ENCODE data around the gene COL4A2.

The COL4A2 gene

GRCh38 chr13:110341445-110342244 is 34.6 kb downstream of the COL4A2 start:
- no peak for DNase-seq

- DNase-seq: no peak
Observed at GRCh38 chr13:110342474-110342873, 35.4 kb downstream of the COL4A2 start.

- no peak for DNase-seq
Observed at GRCh38 chr13:110343241-110343865, 36.3 kb downstream of the COL4A2 start.

GRCh38 chr13:110344320-110344719 is 37.2 kb downstream of the COL4A2 start:
- DNase-seq: no peak

GRCh38 chr13:110345266-110345665 is 38.2 kb downstream of the COL4A2 start:
- DNase-seq: no peak

- DNase-seq: no peak
Observed at GRCh38 chr13:110345701-110346100, 38.6 kb downstream of the COL4A2 start.

GRCh38 chr13:110346661-110347067 is 39.6 kb downstream of the COL4A2 start:
- DNase-seq: no peak

- no peak for DNase-seq
Observed at GRCh38 chr13:110347088-110347487, 40.0 kb downstream of the COL4A2 start.

GRCh38 chr13:110347535-110348308 is 40.6 kb downstream of the COL4A2 start:
- no peak for DNase-seq

- no peak for DNase-seq
Observed at GRCh38 chr13:110348309-110349105, 41.4 kb downstream of the COL4A2 start.

- DNase-seq: no peak
Observed at GRCh38 chr13:110349239-110349638, 42.2 kb downstream of the COL4A2 start.

GRCh38 chr13:110350049-110350448 is 43.0 kb downstream of the COL4A2 start:
- no peak for DNase-seq

- no peak for DNase-seq
Observed at GRCh38 chr13:110350509-110350908, 43.4 kb downstream of the COL4A2 start.

GRCh38 chr13:110351636-110352420 is 44.7 kb downstream of the COL4A2 start:
- no peak for DNase-seq

GRCh38 chr13:110352735-110353134 is 45.7 kb downstream of the COL4A2 start:
- DNase-seq: no peak

GRCh38 chr13:110353339-110353977 is 46.4 kb downstream of the COL4A2 start:
- DNase-seq: no peak

- DNase-seq: no peak
Observed at GRCh38 chr13:110354123-110354627, 47.1 kb downstream of the COL4A2 start.

GRCh38 chr13:110354715-110355473 is 47.8 kb downstream of the COL4A2 start:
- DNase-seq: no peak

GRCh38 chr13:110356362-110356761 is 49.3 kb downstream of the COL4A2 start:
- DNase-seq: no peak

GRCh38 chr13:110358381-110358780 is 51.3 kb downstream of the COL4A2 start:
- no peak for DNase-seq
